ENCODE results near the gene GPR3.

The GPR3 gene

GRCh38 chr1:27391511-27392095 lies 819 bp upstream of the GPR3 start:
- Histone ChIP-seq H2AFZ (peak overlapping the region; percentile 68), H3K27me3 (ENCODE audit: control insufficient read depth, insufficient read depth, low read length) (no peaks in the 10 kb centered on the region), H3K9me3 (ENCODE audit: control insufficient read depth, low read length) (no peaks in the 10 kb centered on the region), H3K27ac (peak overlapping the region; percentile 73), H3K4me1 (peaks cover 4% of the 10 kb centered on the region), H3K4me2 (ENCODE audit: low read length) (peak overlapping the region; percentile 88), H3K9ac (no peak overlapping the region), H3K4me3 (ENCODE audit: low read depth, low read length) (peak overlapping the region; percentile 55), H3K36me3 (ENCODE audit: control insufficient read depth, insufficient read depth, low read length) (no peaks in the 10 kb centered on the region), H3K79me2 (no peaks in the 10 kb centered on the region)
- TF ChIP-seq CTCF (IDR thresholded peaks at IDR 0.05), result no peak

- H3K36me3 ChIP-seq (ENCODE audit: control insufficient read depth, insufficient read depth, low read length), result no peaks in the 10 kb centered on the region
- no peak overlapping the region for H3K9ac ChIP-seq
- TF ChIP-seq CTCF (IDR thresholded peaks at IDR 0.05), result no peak
- H3K9me3 ChIP-seq (ENCODE audit: control insufficient read depth, low read length), result no peaks in the 10 kb centered on the region
- H3K4me1 ChIP-seq, result peaks cover 4% of the 10 kb centered on the region
- no peaks in the 10 kb centered on the region for H3K79me2 ChIP-seq
- peak overlapping the region; percentile 55 for H3K4me3 ChIP-seq (ENCODE audit: low read depth, low read length)
- H2AFZ ChIP-seq, result peak overlapping the region; percentile 68
- H3K4me2 ChIP-seq (ENCODE audit: low read length), result peak overlapping the region; percentile 88
- no peaks in the 10 kb centered on the region for H3K27me3 ChIP-seq (ENCODE audit: control insufficient read depth, insufficient read depth, low read length)
- no peak overlapping the region for H3K27ac ChIP-seq
These were observed 585 bp downstream of the GPR3 start for GRCh38 chr1:27392778-27393635.

- Histone ChIP-seq H3K9me3 (ENCODE audit: control insufficient read depth, low read length) (no peaks in the 10 kb centered on the region), H3K4me1 (peaks cover 4% of the 10 kb centered on the region), H3K27ac (no peak overlapping the region), H3K9ac (no peak overlapping the region), H3K79me2 (no peaks in the 10 kb centered on the region), H3K4me2 (ENCODE audit: low read length) (no peak overlapping the region), H2AFZ (no peak overlapping the region), H3K4me3 (ENCODE audit: low read depth, low read length) (no peak overlapping the region), H3K27me3 (ENCODE audit: control insufficient read depth, insufficient read depth, low read length) (no peaks in the 10 kb centered on the region), H3K36me3 (ENCODE audit: control insufficient read depth, insufficient read depth, low read length) (no peaks in the 10 kb centered on the region)
- TF ChIP-seq CTCF (IDR thresholded peaks at IDR 0.05), result no peak
These were observed 1.3 kb downstream of the GPR3 start for GRCh38 chr1:27393641-27394281.

GRCh38 chr1:27394282-27394658 lies 1.8 kb downstream of the GPR3 start:
- H3K9ac ChIP-seq, result no peak overlapping the region
- no peak overlapping the region for H3K4me3 ChIP-seq (ENCODE audit: low read depth, low read length)
- H2AFZ ChIP-seq, result no peak overlapping the region
- H3K4me2 ChIP-seq (ENCODE audit: low read length), result no peak overlapping the region
- H3K27me3 ChIP-seq (ENCODE audit: control insufficient read depth, insufficient read depth, low read length), result no peaks in the 10 kb centered on the region
- H3K79me2 ChIP-seq, result no peaks in the 10 kb centered on the region
- H3K9me3 ChIP-seq (ENCODE audit: control insufficient read depth, low read length), result no peaks in the 10 kb centered on the region
- no peak for TF ChIP-seq CTCF (IDR thresholded peaks at IDR 0.05)
- H3K4me1 ChIP-seq, result peaks cover 4% of the 10 kb centered on the region
- H3K36me3 ChIP-seq (ENCODE audit: control insufficient read depth, insufficient read depth, low read length), result no peaks in the 10 kb centered on the region
- H3K27ac ChIP-seq, result no peak overlapping the region
